Measurements from ENCODE around the gene U2AF2. TPM values are rescaled to one million over a fixed set of nuclear protein-coding genes. Genes with fewer than 3 reads are reported as not detected.

U2AF2 gene
- total RNA-seq, 1 experiment from 2014 or later, result 545 TPM

GRCh38 chr19:55696301-55697068 is 41.6 kb downstream of the U2AF2 start:
- H3K27me3 ChIP-seq (ENCODE audit: control insufficient read depth, insufficient read depth, low read length), result no peaks in the 10 kb centered on the region
- POLR2A ChIA-PET, result no interaction called here
- intact Hi-C loops (cut with micrococcal nuclease; ENCODE audit: unreplicated experiment), result no loop called here
- H3K27ac ChIP-seq (ENCODE audit: low read length), result no peak overlapping the region
- BruUV-seq (replicated peaks), result no TSS peak
- CTCF ChIA-PET, result no interaction called here
- no peaks in the 10 kb centered on the region for H3K4me1 ChIP-seq (ENCODE audit: control insufficient read depth, insufficient read depth, low read length)
- ATAC-seq (no peak), DNase-seq (ENCODE audit: low read depth, low spot score) (no peak)
- no peak for TF ChIP-seq SIN3A (IDR thresholded peaks at IDR 0.05; ENCODE audit: borderline replicate concordance, insufficient read depth, low read depth, low read length)
- TF ChIP-seq POLR2AphosphoS5 (IDR thresholded peaks at IDR 0.05; ENCODE audit: low read depth, low read length), result no peak
- no peak for TF ChIP-seq TCF7L2 (IDR thresholded peaks at IDR 0.05; ENCODE audit: low read depth, low read length)
- TF ChIP-seq, protein P1, sequence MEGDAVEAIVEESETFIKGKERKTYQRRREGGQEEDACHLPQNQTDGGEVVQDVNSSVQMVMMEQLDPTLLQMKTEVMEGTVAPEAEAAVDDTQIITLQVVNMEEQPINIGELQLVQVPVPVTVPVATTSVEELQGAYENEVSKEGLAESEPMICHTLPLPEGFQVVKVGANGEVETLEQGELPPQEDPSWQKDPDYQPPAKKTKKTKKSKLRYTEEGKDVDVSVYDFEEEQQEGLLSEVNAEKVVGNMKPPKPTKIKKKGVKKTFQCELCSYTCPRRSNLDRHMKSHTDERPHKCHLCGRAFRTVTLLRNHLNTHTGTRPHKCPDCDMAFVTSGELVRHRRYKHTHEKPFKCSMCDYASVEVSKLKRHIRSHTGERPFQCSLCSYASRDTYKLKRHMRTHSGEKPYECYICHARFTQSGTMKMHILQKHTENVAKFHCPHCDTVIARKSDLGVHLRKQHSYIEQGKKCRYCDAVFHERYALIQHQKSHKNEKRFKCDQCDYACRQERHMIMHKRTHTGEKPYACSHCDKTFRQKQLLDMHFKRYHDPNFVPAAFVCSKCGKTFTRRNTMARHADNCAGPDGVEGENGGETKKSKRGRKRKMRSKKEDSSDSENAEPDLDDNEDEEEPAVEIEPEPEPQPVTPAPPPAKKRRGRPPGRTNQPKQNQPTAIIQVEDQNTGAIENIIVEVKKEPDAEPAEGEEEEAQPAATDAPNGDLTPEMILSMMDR (IDR thresholded peaks at IDR 0.05), result no peak
- TF ChIP-seq REST (IDR thresholded peaks at IDR 0.05; ENCODE audit: insufficient read depth in 1 of 2, low read depth in 2 of 2, low read length in 1 of 2), result no peak
- in situ Hi-C loops (cut with HindIII; ENCODE audit: low pct_unique_long_range_greater_than_20kb, low sequenced_read_pairs), result no loop called here
- no peaks in the 10 kb centered on the region for H3K9me3 ChIP-seq (ENCODE audit: control insufficient read depth, insufficient read depth, low read depth, low read length)
- H3K4me3 ChIP-seq (ENCODE audit: low read depth in 2 of 2, low read length in 2 of 2), result no peak overlapping the region
- peaks cover 5% of the 10 kb centered on the region for H3K36me3 ChIP-seq (ENCODE audit: control insufficient read depth, insufficient read depth, low read length)

GRCh38 chr19:55697069-55697440 is 42.2 kb downstream of the U2AF2 start:
- CTCF ChIA-PET, result interaction anchor here (0.5 kb wide), 1 partner anchor 203 kb away, joined by 5 read pairs; no protein-coding TSS in a partner anchor
- no peaks in the 10 kb centered on the region for H3K9me3 ChIP-seq (ENCODE audit: control insufficient read depth, insufficient read depth, low read depth, low read length)
- no peaks in the 10 kb centered on the region for H3K27me3 ChIP-seq (ENCODE audit: control insufficient read depth, insufficient read depth, low read length)
- no TSS peak for BruUV-seq (replicated peaks)
- in situ Hi-C loops (cut with HindIII; ENCODE audit: low pct_unique_long_range_greater_than_20kb, low sequenced_read_pairs) (no loop called here), intact Hi-C loops (cut with micrococcal nuclease; ENCODE audit: unreplicated experiment) (no loop called here)
- ATAC-seq, result no peak
- H3K4me1 ChIP-seq (ENCODE audit: control insufficient read depth, insufficient read depth, low read length), result no peaks in the 10 kb centered on the region
- TF ChIP-seq SIN3A (IDR thresholded peaks at IDR 0.05; ENCODE audit: borderline replicate concordance, insufficient read depth, low read depth, low read length) (no peak), TCF7L2 (IDR thresholded peaks at IDR 0.05; ENCODE audit: low read depth, low read length) (no peak), POLR2AphosphoS5 (IDR thresholded peaks at IDR 0.05; ENCODE audit: low read depth, low read length) (no peak), REST (IDR thresholded peaks at IDR 0.05; ENCODE audit: insufficient read depth in 1 of 2, low read depth in 2 of 2, low read length in 1 of 2) (no peak)
- TF ChIP-seq, protein P1 (IDR thresholded peaks at IDR 0.05), result no peak
- H3K27ac ChIP-seq (ENCODE audit: low read length), result no peak overlapping the region
- POLR2A ChIA-PET, result no interaction called here
- DNase-seq (ENCODE audit: low read depth, low spot score), result no peak
- H3K4me3 ChIP-seq (ENCODE audit: low read depth in 2 of 2, low read length in 2 of 2), result no peak overlapping the region
- H3K36me3 ChIP-seq (ENCODE audit: control insufficient read depth, insufficient read depth, low read length), result peaks cover 5% of the 10 kb centered on the region
